H1 (cell line): ENCODE data around the gene RPRD1A. TPM values are rescaled to one million over a fixed set of nuclear protein-coding genes. Genes with fewer than 3 reads are reported as not detected.

ENCODE experiments used
- CTCF ChIA-PET: fragments of 300-600 bp; sonication (Branson Sonifier 250); formaldehyde crosslinking; loops from one replicate; lab custom pipeline; 2021; ENCODE audit not compliant: partially characterized antibody; lab: Charles Lee
- POLR2A ChIA-PET: fragments of 300-600 bp; sonication (Branson Sonifier 250); formaldehyde crosslinking; loops from one replicate; lab custom pipeline; 2021; ENCODE audit warnings: inconsistent platforms; ENCODE audit not compliant: partially characterized antibody; lab: Charles Lee
- DNase-seq, 2 experiments: peaks; one replicate each; pipeline versions ENCODE4 v3.0.0 to v3.0.0-alpha.2; 2010 to 2022; ENCODE audit warnings: low spot score in 2 of 2, low read depth in 1 of 2, mixed read lengths in 1 of 2
- FAIRE-seq: peaks from 2 replicates; lab custom pipeline; 2011; peaks lifted over from hg19 to GRCh38; lab: Jason Lieb, UNC
- H2AFZ ChIP-seq: 2 replicates; pipeline ENCODE4 v1.8.1; 2012; ENCODE audit warnings: low read length, inconsistent platforms
- H2AK5ac ChIP-seq: 2 replicates; pipeline ENCODE4 v1.6.1; 2013; ENCODE audit warnings: low read depth, low read length
- H2BK120ac ChIP-seq: replicated peaks from 2 replicates; pipeline ENCODE3; 2013; ENCODE audit warnings: low read depth, low read length, inconsistent platforms
- H2BK12ac ChIP-seq: 2 replicates; pipeline ENCODE4 v1.6.1; 2013; ENCODE audit warnings: low read depth, low read length
- H2BK15ac ChIP-seq: 2 replicates; pipeline ENCODE4 v1.6.1; 2013; ENCODE audit warnings: low read length
- H2BK20ac ChIP-seq: 2 replicates; pipeline ENCODE4 v1.6.1; 2013; ENCODE audit warnings: low read length
- H2BK5ac ChIP-seq: 2 replicates; pipeline ENCODE4 v1.6.1; 2013; ENCODE audit warnings: low read depth, low read length
- H3K14ac ChIP-seq: 2 replicates; pipeline ENCODE4 v1.6.1; 2013; ENCODE audit warnings: inconsistent platforms; ENCODE audit not compliant: insufficient read length
- H3K18ac ChIP-seq: 2 replicates; pipeline ENCODE4 v1.6.1; 2013; ENCODE audit warnings: low read length; ENCODE audit errors: extremely low read depth
- H3K23ac ChIP-seq: 2 replicates; pipeline ENCODE4 v1.6.1; 2013; ENCODE audit warnings: inconsistent platforms; ENCODE audit not compliant: insufficient read length
- H3K23me2 ChIP-seq: 2 replicates; pipeline ENCODE4 v1.6.1; 2013; ENCODE audit warnings: low read depth, low read length
- H3K27ac ChIP-seq: 2 replicates; pipeline ENCODE4 v1.6.1; 2011; ENCODE audit warnings: low read depth, low read length, inconsistent platforms
- H3K27me3 ChIP-seq, 4 experiments: replicated peaks in 1 of 4; 1 replicate in 1 of 4; 2 replicates in 3 of 4; pipeline versions ENCODE4 v1.6.1 to v1.8.1; 2011 to 2013; ENCODE audit warnings: low read length in 3 of 4, mild to moderate bottlenecking in 3 of 4, inconsistent platforms in 2 of 4, mixed read lengths in 2 of 4, moderate library complexity in 1 of 4; ENCODE audit not compliant: control insufficient read depth in 3 of 4, insufficient read depth in 3 of 4; ENCODE audit errors: extremely low read depth in 1 of 4
- H3K36me3 ChIP-seq, 4 experiments: 2 replicates each; pipeline versions ENCODE4 v1.6.1 to v1.8.1; 2011 to 2013; ENCODE audit warnings: mild to moderate bottlenecking in 4 of 4, low read length in 3 of 4, moderate library complexity in 2 of 4, control low read depth in 1 of 4, inconsistent platforms in 1 of 4; ENCODE audit not compliant: insufficient read depth in 4 of 4, control insufficient read depth in 2 of 4
- H3K4ac ChIP-seq: replicated peaks from 2 replicates; pipeline ENCODE3; 2013; ENCODE audit warnings: low read length, low read depth, mixed read lengths, inconsistent platforms; ENCODE audit not compliant: insufficient read length
- H3K4me1 ChIP-seq, 4 experiments: replicated peaks in 1 of 4; 1 replicate in 1 of 4; 2 replicates in 3 of 4; pipeline versions ENCODE4 v1.6.1 to v1.8.1; 2011 to 2013; ENCODE audit warnings: low read length in 3 of 4, inconsistent platforms in 2 of 4, mixed read lengths in 1 of 4; ENCODE audit not compliant: insufficient read depth in 4 of 4, control insufficient read depth in 3 of 4
- H3K4me2 ChIP-seq, 2 experiments: 2 replicates each; pipeline versions ENCODE4 v1.6.1 to v1.8.1; 2011 to 2013; ENCODE audit warnings: low read depth in 2 of 2, low read length in 2 of 2, control low read depth in 1 of 2, inconsistent platforms in 1 of 2, mild to moderate bottlenecking in 1 of 2; ENCODE audit not compliant: insufficient read depth in 1 of 2
- H3K4me3 ChIP-seq, 4 experiments: fragments of 200-600, 300-600 bp in 1 of 4; sonication (generic), shearing (Covaris generic), sonication (Bioruptor Twin) in 1 of 4; 2 replicates each; pipeline versions ENCODE4 v1.5.1 to v1.8.1; 2011 to 2016; ENCODE audit warnings: low read length in 4 of 4, low read depth in 3 of 4, control low read depth in 2 of 4, inconsistent platforms in 2 of 4, mild to moderate bottlenecking in 2 of 4, mixed read lengths in 1 of 4, moderate library complexity in 1 of 4; ENCODE audit not compliant: insufficient read depth in 2 of 4; ENCODE audit errors: extremely low read depth in 1 of 4
- H3K56ac ChIP-seq: replicated peaks from 2 replicates; pipeline ENCODE3; 2013; ENCODE audit warnings: low read depth, mild to moderate bottlenecking, mixed read lengths, low read length, inconsistent platforms; ENCODE audit not compliant: insufficient read length
- H3K79me1 ChIP-seq: 2 replicates; pipeline ENCODE4 v1.6.1; 2013; ENCODE audit warnings: low read depth, low read length, control low read depth
- H3K79me2 ChIP-seq, 2 experiments: 2 replicates each; pipeline versions ENCODE4 v1.6.1 to v1.8.1; 2012 to 2013; ENCODE audit warnings: low read length in 2 of 2, mild to moderate bottlenecking in 2 of 2, inconsistent platforms in 1 of 2; ENCODE audit not compliant: insufficient read depth in 2 of 2, control insufficient read depth in 1 of 2
- H3K9ac ChIP-seq, 4 experiments: replicated peaks in 1 of 4; 1 replicate in 1 of 4; 2 replicates in 3 of 4; pipeline versions ENCODE4 v1.6.1 to v1.8.1; 2011 to 2013; ENCODE audit warnings: low read depth in 3 of 4, low read length in 3 of 4, control low read depth in 2 of 4, mild to moderate bottlenecking in 2 of 4, moderate library complexity in 2 of 4, inconsistent platforms in 1 of 4; ENCODE audit errors: extremely low read depth in 1 of 4
- H3K9me3 ChIP-seq, 2 experiments: 2 replicates each; pipeline versions ENCODE4 v1.6.1 to v1.8.1; 2012 to 2013; ENCODE audit warnings: mild to moderate bottlenecking in 2 of 2, moderate library complexity in 2 of 2, control low read depth in 1 of 2, inconsistent platforms in 1 of 2, low read depth in 1 of 2, low read length in 1 of 2, mixed read lengths in 1 of 2; ENCODE audit not compliant: insufficient read depth in 2 of 2
- H4K20me1 ChIP-seq, 2 experiments: replicated peaks in 1 of 2; 2 replicates each; pipeline versions ENCODE3 to v1.8.1; 2011 to 2013; ENCODE audit warnings: inconsistent platforms in 2 of 2, low read length in 2 of 2, mild to moderate bottlenecking in 1 of 2; ENCODE audit not compliant: insufficient read depth in 2 of 2, control insufficient read depth in 1 of 2
- H4K5ac ChIP-seq: 2 replicates; pipeline ENCODE4 v1.6.1; 2013; ENCODE audit warnings: low read length, low read depth, mixed read lengths, inconsistent platforms; ENCODE audit not compliant: insufficient read length
- H4K8ac ChIP-seq: 2 replicates; pipeline ENCODE4 v1.8.0; 2013; ENCODE audit warnings: mild to moderate bottlenecking, moderate library complexity, low read length, inconsistent platforms; ENCODE audit not compliant: insufficient read depth; ENCODE audit errors: extremely low read depth
- H4K91ac ChIP-seq: replicated peaks from 2 replicates; pipeline ENCODE3; 2013; ENCODE audit warnings: low read length, mixed read lengths, inconsistent platforms; ENCODE audit not compliant: insufficient read length
- EP300 ChIP-seq, 2 experiments: IDR thresholded peaks; 1 replicate in 1 of 2; 2 replicates in 1 of 2; pipeline ENCODE4 v1.6.1; 2011 to 2012; ENCODE audit warnings: low read depth in 2 of 2, low read length in 2 of 2, mild to moderate bottlenecking in 2 of 2, borderline replicate concordance in 1 of 2, inconsistent platforms in 1 of 2, moderate library complexity in 1 of 2
- FOSL1 ChIP-seq: IDR thresholded peaks from 2 replicates; pipeline ENCODE4 v1.6.1; 2011; ENCODE audit warnings: mild to moderate bottlenecking, low read depth, low read length, moderate library complexity; ENCODE audit not compliant: insufficient read depth
- KDM4A ChIP-seq: IDR thresholded peaks from one replicate; pipeline ENCODE4 v1.7.1; 2012; ENCODE audit warnings: low read depth, mild to moderate bottlenecking, moderate library complexity, low read length, inconsistent platforms; ENCODE audit not compliant: severe bottlenecking
- KDM5A ChIP-seq: fragments of 200-600 bp; IDR thresholded peaks from 2 replicates; pipeline ENCODE4 v1.7.1; 2012; ENCODE audit warnings: mild to moderate bottlenecking, low read length, inconsistent platforms, mixed read lengths
- RAD21 ChIP-seq, 2 experiments: IDR thresholded peaks in 1 of 2; conservative IDR thresholded peaks in 1 of 2; 2 replicates each; pipeline ENCODE4 v1.6.1; 2011; ENCODE audit warnings: low read depth in 2 of 2, low read length in 2 of 2, improper control_type of control experiment in 1 of 2, inconsistent platforms in 1 of 2, mild to moderate bottlenecking in 1 of 2, moderate library complexity in 1 of 2
- RNF2 ChIP-seq: fragments of 200-900, 300-1000 bp; sonication (generic); IDR thresholded peaks from 2 replicates; pipeline ENCODE4 v1.7.1; 2016; ENCODE audit warnings: borderline replicate concordance, low read depth, mild to moderate bottlenecking, antibody characterized with exemption, low read length; ENCODE audit not compliant: poor library complexity, severe bottlenecking; ENCODE audit errors: missing control alignments
- TAF1 ChIP-seq: IDR thresholded peaks from 2 replicates; pipeline ENCODE4 v1.6.1; 2011; ENCODE audit warnings: mild to moderate bottlenecking, low read depth, low read length
- YY1 ChIP-seq: IDR thresholded peaks from 2 replicates; pipeline ENCODE4 v1.6.1; 2011; ENCODE audit warnings: low read depth, mild to moderate bottlenecking, low read length
- WGBS, 2 experiments: shearing (Covaris generic) in 1 of 2; methylation state at CpG; one replicate each; pipeline versions ENCODE4 v1.1.6 to v1.1.7; 2013 to 2015; ENCODE audit warnings: low lambda C conversion rate in 2 of 2, mixed read lengths in 2 of 2, inconsistent platforms in 1 of 2, low coverage in 1 of 2, missing lambda C conversion rate in 1 of 2; ENCODE audit not compliant: insufficient replicate concordance in 2 of 2, insufficient coverage in 1 of 2, insufficient read length in 1 of 2; ENCODE audit errors: extremely low coverage in 1 of 2, missing lambda C conversion rate in 1 of 2; 5-methylcytosine and 5-hydroxymethylcytosine counted together
- polyA plus RNA-seq, 7 experiments: library from polyadenylated mRNA; depleted of rRNA in 3 of 7; stranded (reverse) in 5 of 7; unstranded in 2 of 7; fragments of >200 nt in 5 of 7; fragments of 200-250 nt in 2 of 7; gene quantifications; 1 replicate in 5 of 7; 2 replicates in 1 of 7; 4 replicates in 1 of 7; pipeline versions ENCODE4 v1.2.1 to v1.2.3, GENCODE V29; 2011 to 2013; ENCODE audit warnings: missing spikeins in 2 of 7, mixed read lengths in 2 of 7
- total RNA-seq: library from RNA; stranded (reverse); fragmentation: NEBNext Ultra II Directional; extraction: Animal tissue kit (Norgen Biotek cat#: 25700); gene quantifications from 2 replicates; pipeline ENCODE4 v1.2.1, GENCODE V29; 2021

RPRD1A gene
- total and polyA plus RNA-seq, 2 of the 8 experiments (the other 6 are each of a cell fraction or from before 2014, with no cell fraction given): 40.5 to 106 TPM

DNA sequence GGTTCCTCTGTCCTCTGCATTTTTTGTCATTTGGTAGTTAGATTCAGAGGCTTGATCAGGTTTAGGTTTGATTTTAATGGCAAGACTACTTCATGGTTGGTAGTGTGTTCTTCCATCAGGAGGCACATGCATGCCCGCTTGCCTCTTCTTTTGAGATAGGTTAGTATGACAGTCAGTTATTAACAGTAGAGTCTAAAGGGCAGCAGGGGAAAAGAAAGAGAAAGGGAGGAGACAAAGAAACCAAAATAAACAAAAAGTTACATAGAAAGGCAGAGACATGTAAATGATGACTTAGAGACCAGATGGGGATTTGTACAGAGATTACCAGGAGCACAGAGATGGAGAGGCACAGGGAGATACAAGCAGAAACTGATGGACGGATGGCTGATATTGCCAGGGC is 105.0 kb downstream of the RPRD1A start:
- Histone ChIP-seq H2AFZ (no peak overlapping the region), H3K23ac (no peak overlapping the region), H3K79me2 (no peaks in the 10 kb centered on the region), H3K79me1 (no peaks in the 10 kb centered on the region), H2BK12ac (no peak overlapping the region; the same call in 1 of the 2 replicates), H2BK120ac (no peak overlapping the region), H3K4ac (no peak overlapping the region), H3K4me3 (no peak overlapping the region), H4K20me1 (no peaks in the 10 kb centered on the region), H3K27me3 (no peaks in the 10 kb centered on the region), H2BK5ac (no peak overlapping the region), H4K5ac (no peak overlapping the region), H4K8ac (no peak overlapping the region), H3K36me3 (no peaks in the 10 kb centered on the region), H2BK15ac (no peak overlapping the region), H3K27ac (no peak overlapping the region), H3K4me1 (no peaks in the 10 kb centered on the region), H3K9me3 (peaks cover 4 to 14% of the 10 kb centered on the region in 2 experiments; a peak in 2 of 4 replicates), H2BK20ac (no peak overlapping the region), H3K56ac (no peak overlapping the region), H3K23me2 (no peaks in the 10 kb centered on the region; the same call in 1 of the 2 replicates), H3K18ac (no peak overlapping the region), H4K91ac (no peak overlapping the region), H3K4me2 (no peak overlapping the region), H2AK5ac (no peak overlapping the region; the same call in 1 of the 2 replicates), H3K9ac (no peak overlapping the region), H3K14ac (no peak overlapping the region)
- ChIA-PET CTCF (interaction anchor here (1.0 to 1.6 kb wide), 2 partner anchors 12 to 206 kb away, joined by 3 read pairs; no protein-coding TSS in a partner anchor), POLR2A (no interaction called here)
- 78% methylated on average over 2 of the region's 2 CpGs; no CpG with 5 or more reads in 1 of the 2 experiments for WGBS, 2 experiments
- DNase-seq (no peak), FAIRE-seq (no peak)
- TF ChIP-seq EP300 (IDR thresholded peaks at IDR 0.05; ENCODE audit: borderline replicate concordance in 1 of 2, low read depth in 2 of 2, low read length in 2 of 2) (no peak), RNF2 (no peak), TAF1 (no peak), RAD21 (IDR thresholded peaks at IDR 0.05 in 1 of 2, conservative IDR thresholded peaks at IDR 0.05 in 1 of 2; ENCODE audit: low read depth in 2 of 2, low read length in 2 of 2) (no peak), KDM5A (no peak), KDM4A (no peak), FOSL1 (no peak), YY1 (no peak)
